ENCODE results near the gene TCTA.
"Not testable (repeated sequence)": the region's sequence is repeated elsewhere in the genome, so short reads cannot be mapped to it uniquely, and the experiment has no call there.

TCTA gene, protein sequence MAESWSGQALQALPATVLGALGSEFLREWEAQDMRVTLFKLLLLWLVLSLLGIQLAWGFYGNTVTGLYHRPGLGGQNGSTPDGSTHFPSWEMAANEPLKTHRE

DNA sequence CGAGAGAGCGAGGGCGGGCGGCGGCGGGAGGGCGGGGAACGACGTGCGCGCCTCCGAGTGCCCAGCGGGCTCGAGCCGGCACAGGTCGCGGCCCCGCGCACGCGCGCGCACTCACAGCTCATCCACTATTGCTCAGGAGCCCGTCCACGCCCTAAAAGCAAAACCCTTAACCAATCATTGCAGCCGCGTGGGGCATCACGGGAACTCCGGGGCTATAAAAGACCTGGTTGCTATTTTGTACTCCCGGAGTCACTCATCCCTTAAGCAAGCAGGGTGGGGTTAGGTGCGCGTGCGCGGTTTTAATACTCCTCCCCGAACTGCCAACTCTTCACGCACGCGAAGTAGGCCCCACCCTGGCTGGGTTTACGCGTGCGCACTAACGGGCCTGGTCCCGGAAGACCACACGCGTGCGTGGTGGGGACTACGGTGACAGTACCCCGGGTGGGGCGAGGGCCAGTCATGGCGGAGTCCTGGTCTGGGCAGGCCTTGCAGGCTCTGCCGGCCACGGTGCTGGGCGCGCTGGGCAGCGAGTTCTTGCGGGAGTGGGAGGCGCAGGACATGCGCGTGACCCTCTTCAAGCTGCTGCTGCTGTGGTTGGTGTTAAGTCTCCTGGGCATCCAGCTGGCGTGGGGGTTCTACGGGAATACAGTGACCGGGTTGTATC is at the start of gene TCTA, which contains the start of gene RHOA:
TSS of gene TCTA (plus strand) at position 456 of the 664 bp plus-strand sequence. CDS start at position 460, 4 bp downstream.
TSS of gene RHOA (minus strand) at position 9 of the 664 bp plus-strand sequence. CDS start 36,387 bp downstream, outside the sequence.
- peak; percentile 98 to 100 for DNase-seq

DNA sequence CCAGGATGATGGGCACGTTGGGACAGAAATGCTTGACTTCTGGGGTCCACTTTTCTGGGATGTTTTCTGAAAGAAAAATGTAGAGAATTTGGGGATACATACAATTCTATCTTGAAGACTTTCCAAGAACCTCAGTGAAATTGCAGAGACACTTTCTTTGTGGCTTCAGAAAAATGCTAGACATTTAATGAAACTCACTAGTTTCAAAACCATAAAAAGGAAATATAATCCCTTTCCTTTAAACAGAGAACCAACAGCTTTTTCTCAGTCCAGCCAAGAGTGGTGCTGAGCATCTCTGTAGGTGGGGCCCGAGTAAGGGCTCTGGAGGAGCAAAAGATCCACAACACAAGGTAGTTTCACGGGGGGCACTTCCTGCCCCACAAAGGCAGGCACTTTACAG is 49.7 kb upstream of the TCTA start:
- no peak for DNase-seq

DNA sequence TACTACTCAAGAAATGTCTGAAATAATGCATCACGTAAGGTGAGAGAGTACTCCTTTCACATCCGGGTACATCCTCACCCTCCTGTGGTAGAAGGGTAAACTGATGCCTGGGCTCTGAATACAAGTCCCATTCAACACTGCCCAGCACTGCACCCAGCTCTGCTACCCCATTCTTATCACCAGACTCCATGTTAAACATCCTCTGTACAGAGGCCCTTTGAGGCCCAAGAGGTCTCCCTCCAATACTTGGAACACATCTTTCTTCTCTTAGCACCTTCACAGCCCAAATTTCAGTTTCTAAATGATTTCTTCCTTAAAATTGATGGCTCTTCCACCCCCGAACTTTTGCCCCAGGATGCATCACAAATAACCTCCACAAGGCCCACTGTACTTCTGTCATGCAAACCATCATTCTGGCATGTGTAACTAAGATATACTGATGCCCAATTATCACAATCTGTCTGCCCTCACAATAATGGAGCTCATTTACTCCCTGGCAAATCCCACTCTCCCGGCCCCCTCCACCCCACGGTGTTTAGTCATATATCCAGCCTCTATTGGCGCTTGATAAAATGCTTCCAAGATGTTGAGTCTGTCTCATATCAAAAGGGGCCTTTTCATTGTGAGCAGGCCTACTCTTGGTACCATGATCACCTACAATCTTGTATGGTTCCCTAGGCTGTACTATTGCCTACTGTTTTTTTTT is 41.5 kb upstream of the TCTA start:
- no peak for DNase-seq

DNA sequence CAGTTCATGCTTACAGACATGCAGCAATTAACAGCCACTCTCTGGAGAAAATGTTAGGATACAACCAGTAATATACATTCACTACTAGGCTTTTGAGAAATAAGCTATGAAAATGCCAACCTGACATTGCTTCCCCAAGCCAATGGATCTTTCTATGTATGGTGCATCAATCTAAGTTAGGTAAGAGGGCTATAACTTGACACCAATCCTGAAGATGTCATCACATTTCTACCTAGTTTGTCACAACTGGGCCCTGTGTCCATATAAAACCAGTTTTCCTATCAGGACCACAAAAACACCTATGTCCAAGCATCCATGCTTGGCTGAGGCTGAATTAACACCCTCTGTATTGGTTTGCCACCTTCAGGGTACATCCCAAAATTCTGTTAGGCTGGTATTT is 40.3 kb upstream of the TCTA start:
- no peak for DNase-seq

DNA sequence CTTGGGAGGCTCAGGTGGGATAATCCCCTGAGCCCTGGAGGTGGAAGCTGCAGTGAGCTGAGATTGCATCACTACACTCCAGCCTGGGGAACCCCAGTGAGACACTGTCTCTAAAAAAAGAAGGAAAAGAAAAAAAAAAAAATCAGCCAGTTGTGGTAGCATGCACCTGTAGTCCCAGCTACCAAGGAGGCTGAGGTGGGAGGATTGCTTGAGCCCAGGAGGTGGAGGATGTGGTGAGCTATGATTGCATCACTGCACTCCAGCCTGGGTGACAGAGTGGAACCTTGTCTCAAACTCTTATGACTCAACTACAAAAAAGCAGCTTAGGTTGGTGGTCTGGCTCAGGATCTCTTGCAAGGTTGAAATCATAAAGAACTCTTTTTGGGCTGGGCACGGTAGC is 34.7 kb upstream of the TCTA start:
- no peak for DNase-seq

DNA sequence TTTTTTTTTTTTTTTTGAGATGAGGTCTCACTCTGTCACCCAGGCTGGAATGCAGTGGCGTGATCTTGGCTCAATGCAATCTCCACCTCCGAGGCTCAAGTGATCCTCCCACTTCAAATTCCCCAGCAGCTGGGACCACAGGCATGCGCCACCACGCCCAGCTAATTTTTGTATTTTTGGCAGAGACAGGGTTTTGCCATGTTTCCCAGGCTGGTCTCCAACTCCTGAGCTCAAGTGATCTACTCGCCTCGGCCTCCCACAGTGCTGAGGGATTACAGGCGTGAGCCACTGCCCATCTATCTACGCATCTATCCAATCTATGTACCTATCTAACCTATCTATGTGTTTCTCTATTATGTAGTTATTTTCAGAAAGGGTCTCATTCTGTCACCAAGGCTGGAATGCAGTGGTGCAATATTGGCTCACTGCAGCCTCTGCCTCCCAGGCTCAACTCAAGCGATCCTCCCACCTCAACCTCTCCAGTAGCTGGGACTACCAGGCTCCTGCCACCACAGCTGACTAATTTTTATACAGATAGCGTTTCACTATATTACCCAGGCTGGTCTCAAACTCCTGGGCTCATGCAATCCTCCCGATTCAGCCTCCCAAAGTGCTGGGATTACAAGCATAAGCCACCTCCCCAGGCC is 33.9 kb upstream of the TCTA start:
- DNase-seq, result no peak

DNA sequence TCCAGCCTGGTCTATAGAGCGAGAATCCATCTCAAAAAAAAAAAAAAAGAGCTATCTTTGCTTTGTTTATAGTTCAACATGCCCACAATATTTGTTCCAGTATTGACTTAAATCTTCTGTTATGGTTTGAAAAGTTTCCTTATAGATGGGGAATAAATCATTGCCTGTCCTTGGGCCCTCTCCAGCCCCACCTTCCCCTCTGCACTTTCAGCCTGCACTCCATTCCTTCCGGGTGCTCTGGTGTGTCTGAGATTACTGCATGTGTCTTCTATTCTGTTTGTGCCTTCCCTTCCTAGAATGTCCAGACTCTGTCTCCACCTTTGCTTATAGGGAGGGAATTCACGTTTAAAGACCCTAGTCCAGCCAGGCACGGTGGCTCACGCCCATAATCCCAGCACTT is 28.8 kb upstream of the TCTA start:
- DNase-seq, result no peak

DNA sequence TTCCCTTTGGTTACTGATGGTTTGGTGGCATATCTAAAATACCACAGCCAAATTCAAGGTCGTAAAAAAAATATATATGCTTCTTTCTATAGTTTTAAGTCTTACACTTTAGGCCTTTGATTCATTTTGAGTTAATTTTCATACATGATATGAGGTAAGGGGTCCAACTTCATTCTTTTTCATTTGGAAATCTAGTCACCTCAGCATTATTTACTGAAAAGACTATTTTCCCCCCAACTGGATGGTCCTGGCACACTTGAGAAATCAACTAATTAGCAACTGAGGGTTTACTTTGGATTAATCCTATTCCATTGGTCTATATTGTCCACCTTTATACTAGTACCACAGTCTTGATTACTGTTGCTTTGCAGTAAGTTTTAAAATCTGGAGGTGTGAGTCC is 26.6 kb upstream of the TCTA start:
- no peak for DNase-seq

DNA sequence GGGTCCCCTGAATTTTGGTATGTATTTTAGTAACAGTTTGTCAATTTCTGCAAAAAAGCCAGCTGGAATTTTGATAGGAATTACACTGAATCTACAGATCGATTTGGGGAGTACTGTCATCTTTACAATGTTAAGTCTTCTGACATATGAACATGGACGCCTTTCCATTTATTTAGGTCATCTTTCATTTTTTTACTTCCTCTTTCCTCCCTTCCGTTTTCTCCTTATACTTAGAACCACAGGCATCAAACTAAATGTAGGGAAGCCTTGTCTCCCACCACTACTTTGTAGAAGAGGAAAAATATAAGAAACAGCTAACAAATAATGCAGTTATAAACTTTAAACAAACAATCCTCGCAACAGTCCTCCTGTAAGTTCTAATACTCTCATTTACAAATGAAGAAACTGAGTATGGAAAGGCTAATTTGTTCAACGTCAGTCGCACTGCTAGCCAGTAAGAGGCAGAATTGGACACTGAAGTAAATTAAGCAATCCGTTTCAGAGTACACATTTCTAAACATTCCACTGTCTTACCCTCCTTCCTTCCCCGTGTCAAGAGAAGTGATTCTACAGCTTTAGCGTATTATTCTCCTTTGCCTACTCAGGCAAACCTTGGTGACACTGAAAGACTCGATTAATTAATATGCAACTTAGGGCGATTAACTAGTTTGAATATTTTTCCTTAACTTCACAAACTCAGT is 26.0 kb upstream of the TCTA start:
- DNase-seq, result no peak

DNA sequence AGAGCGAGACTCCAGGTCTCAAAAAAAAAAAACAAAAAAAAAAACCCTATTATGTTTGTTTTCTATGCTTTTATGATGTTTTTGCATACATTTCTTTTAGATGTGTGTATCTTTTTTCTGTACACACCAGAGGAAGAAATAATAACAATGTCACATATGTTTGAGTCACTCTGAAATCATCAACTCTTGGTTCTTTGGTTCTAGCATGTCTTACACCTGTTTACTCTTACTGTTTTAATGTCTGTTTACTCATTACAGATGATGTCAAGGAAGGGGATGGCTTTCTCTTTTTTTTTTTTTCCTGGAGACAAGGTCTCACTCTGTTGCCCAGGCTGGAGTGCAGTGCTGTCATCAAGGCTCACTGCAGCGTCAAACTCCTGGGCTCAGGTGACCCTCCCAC is 24.5 kb upstream of the TCTA start:
- DNase-seq, result no peak

DNA sequence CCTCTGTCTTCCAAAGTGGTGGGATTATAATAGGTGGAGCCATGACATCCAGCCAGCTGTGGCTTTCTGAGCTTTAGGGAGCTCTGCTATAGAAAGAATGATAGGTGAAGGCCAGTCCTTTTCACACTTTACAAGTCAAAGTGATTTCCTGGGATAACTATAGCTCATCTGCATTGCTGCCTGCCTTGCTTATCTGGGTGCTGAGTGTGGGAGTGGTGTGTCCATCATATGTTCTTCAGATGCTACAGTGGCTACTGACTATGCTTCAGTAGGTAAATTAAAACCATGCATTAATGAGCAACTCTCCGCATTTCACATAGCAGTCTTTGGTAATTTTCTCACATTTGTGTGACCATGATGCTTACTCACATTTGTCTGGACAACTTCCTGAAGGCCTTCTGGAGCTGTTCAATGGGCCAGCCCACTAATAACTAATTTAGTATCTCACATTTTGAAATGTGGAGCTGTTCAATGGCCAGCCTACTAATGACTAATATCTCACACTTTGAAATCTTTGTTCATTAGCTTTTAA is 23.9 kb upstream of the TCTA start:
- no peak for DNase-seq

DNA sequence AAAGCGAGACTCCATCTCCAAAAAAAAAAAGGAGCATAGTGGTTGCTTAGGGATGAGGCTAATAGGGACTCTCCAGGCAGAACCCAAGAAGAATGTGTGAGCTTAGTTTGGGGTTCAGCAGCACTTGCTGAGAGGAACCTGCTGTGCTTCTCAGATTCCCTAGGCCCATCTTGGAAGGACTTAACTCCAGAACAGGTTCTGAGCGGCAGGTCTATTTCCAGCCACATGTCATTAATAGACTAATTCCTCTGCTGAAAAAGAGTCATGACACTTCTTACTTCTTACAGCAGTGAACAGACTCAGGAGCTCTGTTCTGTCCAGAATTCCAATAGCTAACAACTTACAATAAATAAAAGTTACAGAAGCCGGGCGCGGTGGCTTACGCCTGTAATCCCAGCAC is 22.9 kb upstream of the TCTA start:
- no peak for DNase-seq

DNA sequence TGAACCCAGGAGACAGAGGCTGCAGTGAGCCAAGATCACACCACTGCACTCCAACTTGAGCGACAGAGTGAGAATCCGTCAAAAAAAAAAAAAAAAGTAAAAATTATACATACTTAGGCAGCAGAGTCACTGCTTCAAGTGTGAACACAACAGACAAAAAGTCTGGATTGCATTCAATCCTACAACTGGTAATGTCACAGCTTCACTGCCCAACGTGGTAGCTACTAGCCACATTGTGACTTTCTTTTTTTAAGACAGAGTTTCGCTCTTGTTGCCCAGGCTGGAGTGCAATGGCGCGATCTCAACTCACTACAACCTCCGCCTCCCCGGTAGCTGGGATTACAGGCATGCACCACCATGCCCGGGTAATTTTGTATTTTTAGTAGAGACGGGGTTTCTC is 20.9 kb upstream of the TCTA start:
- DNase-seq, result not testable (repeated sequence)

DNA sequence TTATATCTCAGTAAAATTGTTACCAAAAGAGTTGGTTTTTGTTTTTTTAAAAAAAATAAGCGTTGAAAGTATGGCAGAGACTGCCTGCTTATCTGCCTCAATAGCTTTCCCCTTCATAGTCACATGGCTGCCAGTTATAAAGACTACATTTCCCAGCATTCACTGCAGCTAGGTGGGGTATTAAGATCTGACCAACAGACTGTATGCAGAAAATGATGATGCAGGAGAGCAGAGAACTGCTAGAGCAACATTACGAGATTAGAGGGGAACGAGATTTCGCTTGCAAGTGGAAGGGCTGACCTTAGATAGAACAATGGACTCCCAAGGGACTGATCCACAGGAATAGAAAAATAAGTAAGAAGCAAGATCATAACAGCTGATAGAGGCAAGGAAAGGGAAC is 14.8 kb upstream of the TCTA start:
- DNase-seq, result peak in 1 of 2 experiments; percentile 60

DNA sequence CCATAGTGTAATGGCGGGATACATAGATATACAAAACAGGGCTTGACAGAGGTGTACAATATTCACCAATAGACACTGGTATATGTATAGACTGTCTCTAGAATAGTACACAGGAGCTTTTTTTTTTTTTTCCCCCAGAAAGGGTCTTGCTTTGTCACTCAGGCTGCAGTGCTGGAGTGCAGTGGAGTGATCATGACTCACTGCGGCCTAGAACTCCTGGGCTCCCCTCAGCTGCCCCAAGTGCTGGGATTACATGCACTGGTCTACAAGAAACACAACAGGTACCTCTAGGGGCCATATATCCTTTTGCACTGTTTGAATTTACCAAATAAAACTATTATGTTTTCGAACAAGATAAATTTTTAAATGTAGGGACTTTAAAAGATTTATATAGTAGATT is 12.8 kb upstream of the TCTA start:
- no peak for DNase-seq

DNA sequence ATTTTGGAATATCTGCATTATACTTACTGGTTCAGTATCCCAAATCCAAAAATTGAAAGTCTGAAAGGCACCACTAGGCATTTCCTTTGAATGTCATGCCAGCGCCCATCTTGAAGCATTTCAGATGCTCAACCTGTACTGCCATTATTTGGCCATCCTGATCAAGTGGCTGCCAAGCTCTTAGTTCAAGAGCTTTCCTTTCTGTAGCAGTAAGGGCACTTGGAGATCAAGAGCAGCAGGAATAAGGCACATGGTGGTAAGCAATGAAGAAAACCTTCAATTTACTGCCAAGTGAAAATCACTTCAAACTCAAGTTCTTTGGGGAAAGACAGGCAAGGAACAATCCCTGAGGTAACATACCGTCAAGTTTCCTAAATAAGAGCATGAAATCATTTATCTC is 10.5 kb upstream of the TCTA start:
- DNase-seq, result no peak

DNA sequence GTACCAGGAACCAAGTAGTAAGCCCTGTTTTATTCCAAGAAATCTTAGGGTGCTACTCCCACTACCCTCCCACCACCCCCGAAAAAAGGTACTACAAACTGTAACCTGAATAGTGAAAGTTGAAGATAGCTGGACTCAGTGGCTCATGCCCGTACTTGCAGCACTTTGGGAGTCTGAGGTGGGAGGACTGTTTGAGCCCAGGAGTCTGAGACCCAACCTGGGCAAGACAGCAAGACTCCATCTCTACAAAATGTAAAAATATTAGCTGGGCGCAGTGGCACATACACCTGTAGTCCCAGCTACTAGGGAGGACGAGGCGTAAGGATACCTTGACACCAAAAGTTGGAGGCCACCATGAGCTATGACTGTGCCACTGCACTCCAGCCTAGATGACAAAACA is 8.3 kb upstream of the TCTA start:
- DNase-seq, result no peak

DNA sequence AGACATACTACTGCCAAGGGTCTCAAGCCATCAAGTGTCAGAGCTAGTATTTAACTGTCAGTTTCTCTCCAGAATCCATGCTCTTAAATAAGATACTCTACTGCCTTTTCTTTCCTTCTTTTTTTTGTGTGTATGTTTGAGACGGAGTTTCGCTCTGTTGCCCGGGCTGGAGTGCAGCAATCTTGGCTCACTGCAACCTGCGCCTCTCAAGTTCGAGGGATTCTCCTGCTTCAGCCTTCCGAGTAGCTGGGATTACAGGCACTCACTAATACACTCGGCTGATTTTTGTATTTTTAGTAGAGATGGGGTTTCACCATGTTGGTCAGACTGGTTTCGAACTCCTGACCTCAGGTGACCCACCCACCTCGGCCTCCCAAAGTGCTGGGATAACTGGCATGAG is 6.7 kb upstream of the TCTA start:
- not testable (repeated sequence) for DNase-seq

DNA sequence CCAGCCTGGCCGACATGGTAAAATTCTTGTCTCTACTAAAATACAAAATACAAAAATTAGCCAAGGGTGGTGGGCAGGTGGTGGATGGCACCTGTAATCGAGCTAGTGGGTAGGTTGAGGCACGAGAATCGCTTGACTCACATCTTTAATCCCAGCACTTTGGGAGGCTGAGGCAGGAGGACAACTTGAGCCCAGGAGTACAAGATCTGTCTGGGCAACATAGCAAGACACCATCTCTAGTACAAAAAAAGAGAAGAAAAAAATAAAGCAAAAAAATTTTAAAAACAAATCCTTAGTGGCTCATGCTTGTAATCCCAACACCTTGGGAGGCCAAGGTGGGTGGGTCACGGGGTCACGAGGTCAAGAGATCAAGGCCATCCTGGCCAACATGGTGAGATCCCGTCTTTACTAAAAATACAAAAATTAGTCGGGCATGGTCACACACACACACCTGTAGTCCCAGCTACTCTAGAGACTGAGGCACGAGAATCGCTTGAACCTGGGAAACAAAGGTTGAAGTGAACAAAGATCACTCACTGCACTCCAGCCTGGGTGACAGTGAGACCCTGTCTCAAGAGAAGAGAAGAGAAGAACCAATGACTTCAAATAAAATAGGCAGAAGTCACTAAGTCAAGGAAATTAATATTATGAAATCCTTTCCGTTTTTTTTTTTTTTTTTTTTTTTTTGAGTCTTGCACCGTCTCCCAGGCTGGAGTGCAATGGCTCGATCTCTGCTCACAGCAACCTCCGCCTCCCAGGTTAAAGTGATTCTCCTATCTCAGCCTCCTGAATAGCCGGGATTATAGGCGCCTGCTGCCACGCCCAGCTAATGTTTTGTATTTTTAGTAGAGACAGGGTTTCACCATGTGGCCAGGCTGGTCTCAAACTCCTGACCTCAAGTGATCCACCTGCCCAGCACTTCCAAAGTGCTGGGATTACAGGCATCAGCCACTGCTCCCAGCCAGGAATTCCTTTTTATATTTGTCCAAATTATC is 5.4 kb upstream of the TCTA start:
- DNase-seq, result no peak

DNA sequence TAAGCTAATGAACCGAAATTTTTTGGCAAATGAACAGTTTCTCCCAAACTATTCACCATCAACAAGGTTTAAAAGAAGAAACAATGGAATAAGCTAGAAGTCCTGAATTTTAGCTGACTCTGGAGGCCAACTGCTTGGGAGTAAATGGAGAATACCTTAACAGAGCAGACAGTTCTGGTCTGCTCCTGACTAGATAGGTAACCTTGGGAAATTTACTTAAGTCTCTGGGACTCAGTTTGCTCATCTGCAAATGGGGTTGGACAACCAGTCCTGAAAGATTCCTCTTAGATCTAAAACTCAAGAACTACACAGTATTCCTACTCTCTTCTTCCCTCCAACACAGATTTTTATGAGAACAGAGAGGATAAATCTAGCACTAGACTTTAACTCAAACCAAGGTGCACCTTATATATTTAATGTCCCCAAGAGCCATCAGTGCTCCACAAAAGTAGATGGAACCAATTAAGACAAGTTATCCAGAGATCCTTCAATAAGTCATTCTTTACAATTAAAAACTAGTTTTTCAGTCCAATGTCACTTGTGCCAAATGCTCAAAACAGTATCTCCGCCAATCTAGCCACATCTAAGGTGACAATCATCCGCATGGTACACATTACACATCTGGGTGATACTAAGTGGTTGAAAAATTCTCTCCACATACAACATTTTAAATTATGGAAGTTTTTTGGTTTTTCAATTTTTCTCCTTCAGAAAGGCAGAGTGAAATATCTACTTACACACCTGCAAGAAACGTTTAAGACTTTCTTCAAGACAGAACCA is 2.0 kb upstream of the TCTA start:
- no peak for DNase-seq
